B cell (primary cell): ENCODE data around the gene HS2ST1.

Source experiments
- EZH2 ChIP-seq: IDR thresholded peaks from 2 replicates; pipeline ENCODE4 v1.6.1; 2012; ENCODE audit warnings: borderline replicate concordance, low read depth, mild to moderate bottlenecking, moderate library complexity, low read length; ENCODE audit not compliant: insufficient read depth, poor library complexity, severe bottlenecking
- TF ChIP-seq, protein P1 (sequence below): fragments of 200-600 bp; IDR thresholded peaks from one replicate; pipeline ENCODE4 v1.8.0; 2022; ENCODE audit warnings: antibody characterized with exemption, mild to moderate bottlenecking

DNA sequence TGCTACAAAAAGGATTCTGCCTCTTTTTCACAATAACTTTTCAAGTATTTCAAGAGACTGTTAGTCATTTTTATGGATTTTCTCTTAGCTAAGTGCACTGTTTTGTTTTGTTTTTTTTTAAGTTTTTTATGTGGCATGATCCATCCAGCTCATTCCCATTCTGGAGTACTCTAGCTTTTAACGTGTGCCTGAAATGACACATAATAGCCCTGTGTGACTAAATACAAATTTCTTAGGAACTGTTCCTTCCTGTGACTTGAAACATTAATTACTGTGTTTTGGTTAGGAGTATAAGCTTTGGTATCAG lies 143.9 kb downstream of the HS2ST1 start:
- TF ChIP-seq, protein P1, sequence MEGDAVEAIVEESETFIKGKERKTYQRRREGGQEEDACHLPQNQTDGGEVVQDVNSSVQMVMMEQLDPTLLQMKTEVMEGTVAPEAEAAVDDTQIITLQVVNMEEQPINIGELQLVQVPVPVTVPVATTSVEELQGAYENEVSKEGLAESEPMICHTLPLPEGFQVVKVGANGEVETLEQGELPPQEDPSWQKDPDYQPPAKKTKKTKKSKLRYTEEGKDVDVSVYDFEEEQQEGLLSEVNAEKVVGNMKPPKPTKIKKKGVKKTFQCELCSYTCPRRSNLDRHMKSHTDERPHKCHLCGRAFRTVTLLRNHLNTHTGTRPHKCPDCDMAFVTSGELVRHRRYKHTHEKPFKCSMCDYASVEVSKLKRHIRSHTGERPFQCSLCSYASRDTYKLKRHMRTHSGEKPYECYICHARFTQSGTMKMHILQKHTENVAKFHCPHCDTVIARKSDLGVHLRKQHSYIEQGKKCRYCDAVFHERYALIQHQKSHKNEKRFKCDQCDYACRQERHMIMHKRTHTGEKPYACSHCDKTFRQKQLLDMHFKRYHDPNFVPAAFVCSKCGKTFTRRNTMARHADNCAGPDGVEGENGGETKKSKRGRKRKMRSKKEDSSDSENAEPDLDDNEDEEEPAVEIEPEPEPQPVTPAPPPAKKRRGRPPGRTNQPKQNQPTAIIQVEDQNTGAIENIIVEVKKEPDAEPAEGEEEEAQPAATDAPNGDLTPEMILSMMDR, result no peak
- TF ChIP-seq EZH2, result no peak
